ENCODE measurements around the gene TLK2.
"Not testable (repeated sequence)": the region's sequence is repeated elsewhere in the genome, so short reads cannot be mapped to it uniquely, and the experiment has no call there.

DNA sequence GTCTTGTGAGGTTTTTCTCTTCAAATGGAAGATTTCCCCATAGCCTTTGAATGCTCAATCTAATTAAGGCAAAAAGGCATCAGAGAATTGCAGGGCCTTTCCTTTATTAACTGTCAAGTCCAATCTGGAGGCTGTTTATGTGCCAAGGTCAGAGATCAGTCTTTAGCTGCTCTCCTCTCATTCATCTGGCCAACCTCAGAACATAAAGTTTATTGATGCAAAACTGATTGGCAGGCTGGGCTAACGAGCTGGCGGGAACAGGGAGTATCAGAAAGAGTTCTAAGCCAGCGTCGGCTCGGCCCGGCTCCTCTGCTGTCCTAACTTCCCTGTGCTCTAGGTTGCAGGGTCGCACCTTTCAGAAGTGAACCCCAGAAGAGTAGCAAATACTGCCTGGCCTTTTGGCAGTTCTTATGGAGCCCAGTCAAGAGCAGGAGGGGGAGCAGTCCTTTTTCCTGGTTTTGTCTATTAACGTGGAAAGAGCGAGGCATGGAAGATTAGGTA, 7.2 kb upstream of the TLK2 start:
- TF ChIP-seq, protein P1, sequence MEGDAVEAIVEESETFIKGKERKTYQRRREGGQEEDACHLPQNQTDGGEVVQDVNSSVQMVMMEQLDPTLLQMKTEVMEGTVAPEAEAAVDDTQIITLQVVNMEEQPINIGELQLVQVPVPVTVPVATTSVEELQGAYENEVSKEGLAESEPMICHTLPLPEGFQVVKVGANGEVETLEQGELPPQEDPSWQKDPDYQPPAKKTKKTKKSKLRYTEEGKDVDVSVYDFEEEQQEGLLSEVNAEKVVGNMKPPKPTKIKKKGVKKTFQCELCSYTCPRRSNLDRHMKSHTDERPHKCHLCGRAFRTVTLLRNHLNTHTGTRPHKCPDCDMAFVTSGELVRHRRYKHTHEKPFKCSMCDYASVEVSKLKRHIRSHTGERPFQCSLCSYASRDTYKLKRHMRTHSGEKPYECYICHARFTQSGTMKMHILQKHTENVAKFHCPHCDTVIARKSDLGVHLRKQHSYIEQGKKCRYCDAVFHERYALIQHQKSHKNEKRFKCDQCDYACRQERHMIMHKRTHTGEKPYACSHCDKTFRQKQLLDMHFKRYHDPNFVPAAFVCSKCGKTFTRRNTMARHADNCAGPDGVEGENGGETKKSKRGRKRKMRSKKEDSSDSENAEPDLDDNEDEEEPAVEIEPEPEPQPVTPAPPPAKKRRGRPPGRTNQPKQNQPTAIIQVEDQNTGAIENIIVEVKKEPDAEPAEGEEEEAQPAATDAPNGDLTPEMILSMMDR (IDR thresholded peaks at IDR 0.05) = not testable (repeated sequence)
- not testable (repeated sequence) for TF ChIP-seq POLR2A (IDR thresholded peaks at IDR 0.05)
